SK-N-SH treated with all-trans-retinoic acid at 6 μM for 48 hours (cell line): ENCODE data around the gene ZFYVE21.

Experiments
- ATAC-seq: fragments of 200-7000 bp; cut with Tn5 transposase; 3 replicates; pipeline ENCODE4 v1.9.1; 2020; ENCODE audit warnings: mild to moderate bottlenecking, moderate library complexity
- BACH2 ChIP-seq: fragments of 250-450 bp; sonication (Bioruptor Pico); IDR thresholded peaks from 2 replicates; pipeline ENCODE4 v1.9.0; 2021; ENCODE audit warnings: mild to moderate bottlenecking, borderline replicate concordance
- CREB5 ChIP-seq: fragments of 250-450 bp; sonication (Bioruptor Pico); IDR thresholded peaks from 2 replicates; pipeline ENCODE4 v1.5.1; 2020; ENCODE audit warnings: low read depth, mild to moderate bottlenecking, moderate library complexity
- CSDC2 ChIP-seq: fragments of 250-450 bp; sonication (Bioruptor Pico); IDR thresholded peaks from 2 replicates; pipeline ENCODE4 v1.5.0; 2020; ENCODE audit warnings: mild to moderate bottlenecking, moderate library complexity
- CSRNP3 ChIP-seq: fragments of 250-450 bp; sonication (Bioruptor Pico); IDR thresholded peaks from 2 replicates; pipeline ENCODE4 v1.5.1; 2021; ENCODE audit warnings: mild to moderate bottlenecking, moderate library complexity
- ESRRG ChIP-seq: fragments of 250-450 bp; sonication (Bioruptor Pico); IDR thresholded peaks from 2 replicates; pipeline ENCODE4 v1.6.1; 2021; ENCODE audit warnings: mild to moderate bottlenecking
- GLIS3 ChIP-seq: fragments of 250-450 bp; sonication (Bioruptor Pico); IDR thresholded peaks from 2 replicates; pipeline ENCODE4 v1.5.0; 2020; ENCODE audit warnings: mild to moderate bottlenecking, moderate library complexity
- PATZ1 ChIP-seq: fragments of 250-450 bp; sonication (Bioruptor Pico); IDR thresholded peaks from 2 replicates; pipeline ENCODE4 v1.8.0; 2020; ENCODE audit warnings: mild to moderate bottlenecking, moderate library complexity, borderline replicate concordance
- POU6F1 ChIP-seq: fragments of 250-450 bp; sonication (Bioruptor Pico); IDR thresholded peaks from 2 replicates; pipeline ENCODE4 v1.8.0; 2021; ENCODE audit warnings: low read depth, mild to moderate bottlenecking, moderate library complexity, borderline replicate concordance
- PPARA ChIP-seq: fragments of 250-450 bp; sonication (Bioruptor Pico); IDR thresholded peaks from 2 replicates; pipeline ENCODE4 v1.5.0; 2020; ENCODE audit warnings: mild to moderate bottlenecking, borderline replicate concordance
- RARB ChIP-seq: fragments of 250-450 bp; sonication (Bioruptor Pico); IDR thresholded peaks from 2 replicates; pipeline ENCODE4 v1.8.0; 2021; ENCODE audit warnings: mild to moderate bottlenecking, moderate library complexity
- SNAI2 ChIP-seq: fragments of 250-450 bp; sonication (Bioruptor Pico); IDR thresholded peaks from 2 replicates; pipeline ENCODE4 v1.5.0; 2020; ENCODE audit warnings: mild to moderate bottlenecking, moderate library complexity
- TCF4 ChIP-seq: fragments of 250-450 bp; sonication (Bioruptor Pico); IDR thresholded peaks from 2 replicates; pipeline ENCODE4 v1.8.0; 2021; ENCODE audit warnings: mild to moderate bottlenecking, moderate library complexity, borderline replicate concordance
- TOX ChIP-seq: fragments of 250-450 bp; sonication (Bioruptor Pico); IDR thresholded peaks from 2 replicates; pipeline ENCODE4 v1.8.0; 2021; ENCODE audit warnings: mild to moderate bottlenecking, moderate library complexity, borderline replicate concordance
- TSHZ2 ChIP-seq: fragments of 250-450 bp; sonication (Bioruptor Pico); IDR thresholded peaks from 2 replicates; pipeline ENCODE4 v1.5.0; 2020; ENCODE audit warnings: mild to moderate bottlenecking, moderate library complexity
- ZC3H10 ChIP-seq: fragments of 250-450 bp; sonication (Bioruptor Pico); IDR thresholded peaks from 2 replicates; pipeline ENCODE4 v1.5.1; 2021; ENCODE audit warnings: mild to moderate bottlenecking, moderate library complexity
- ZFP3 ChIP-seq: fragments of 250-450 bp; sonication (Bioruptor Pico); IDR thresholded peaks from 2 replicates; pipeline ENCODE4 v1.5.0; 2020; ENCODE audit warnings: mild to moderate bottlenecking, moderate library complexity
- ZFP30 ChIP-seq: fragments of 450-650 bp; formaldehyde crosslinking; IDR thresholded peaks from 2 replicates; pipeline ENCODE4 v1.5.0; 2022; ENCODE audit warnings: mild to moderate bottlenecking, moderate library complexity
- ZNF565 ChIP-seq: fragments of 450-650 bp; formaldehyde crosslinking; conservative IDR thresholded peaks from 2 replicates; pipeline ENCODE4 v1.5.0; 2020; ENCODE audit warnings: low read depth, mild to moderate bottlenecking, moderate library complexity
- ZNF70 ChIP-seq: fragments of 450-650 bp; formaldehyde crosslinking; IDR thresholded peaks from 2 replicates; pipeline ENCODE4 v1.5.0; 2020; ENCODE audit warnings: mild to moderate bottlenecking, moderate library complexity
- ZNF8 ChIP-seq: fragments of 450-650 bp; formaldehyde crosslinking; IDR thresholded peaks from 2 replicates; pipeline ENCODE4 v1.5.0; 2020; ENCODE audit warnings: mild to moderate bottlenecking, moderate library complexity

The ZFYVE21 gene

GRCh38 chr14:103697603-103698379, 17.8 kb upstream of the ZFYVE21 start:
- TF ChIP-seq POU6F1 (no peak), ZFP30 (CRISPR knock-in tag) (no peak), CSRNP3 (CRISPR knock-in tag) (no peak), ZC3H10 (CRISPR knock-in tag) (no peak), GLIS3 (CRISPR knock-in tag) (no peak), ZFP3 (CRISPR knock-in tag) (no peak), TCF4 (CRISPR knock-in tag) (no peak), CREB5 (CRISPR knock-in tag) (no peak), PPARA (no peak), RARB (CRISPR knock-in tag) (no peak), ZNF565 (CRISPR knock-in tag) (no peak), TSHZ2 (CRISPR knock-in tag) (no peak), ZNF70 (CRISPR knock-in tag) (no peak), BACH2 (no peak), PATZ1 (CRISPR knock-in tag) (no peak)
- no peak for ATAC-seq

GRCh38 chr14:103698380-103699260, 17.0 kb upstream of the ZFYVE21 start:
- no peak for ATAC-seq

More at GRCh38 chr14:103698380-103699260, 17.0 kb upstream of the ZFYVE21 start:
- no peak for TF ChIP-seq ZNF70 (CRISPR knock-in tag)
- no peak for TF ChIP-seq PPARA
- no peak for TF ChIP-seq TSHZ2 (CRISPR knock-in tag)
- no peak for TF ChIP-seq RARB (CRISPR knock-in tag)
- no peak for TF ChIP-seq PATZ1 (CRISPR knock-in tag)
- no peak for TF ChIP-seq ZFP30 (CRISPR knock-in tag)
- no peak for TF ChIP-seq ZNF565 (CRISPR knock-in tag)
- no peak for TF ChIP-seq CSRNP3 (CRISPR knock-in tag)
- no peak for TF ChIP-seq CSDC2 (CRISPR knock-in tag)
- TF ChIP-seq ZNF8 (CRISPR knock-in tag): no peak
- TF ChIP-seq ESRRG (CRISPR knock-in tag): no peak
- TF ChIP-seq TCF4 (CRISPR knock-in tag): no peak
- TF ChIP-seq ZC3H10 (CRISPR knock-in tag): no peak
- no peak for TF ChIP-seq SNAI2 (CRISPR knock-in tag)
- no peak for TF ChIP-seq BACH2
- TF ChIP-seq TOX (CRISPR knock-in tag): no peak
- no peak for TF ChIP-seq GLIS3 (CRISPR knock-in tag)
